Fibroblast of skin of abdomen (primary cell): ENCODE results near the gene DCK.
"Not testable (repeated sequence)": the region's sequence is repeated elsewhere in the genome, so short reads cannot be mapped to it uniquely, and the experiment has no call there.

ENCODE experiments used
- DNase-seq: peaks from one replicate; pipeline ENCODE4 v3.0.0-alpha.2; 2013

DCK gene

DNA sequence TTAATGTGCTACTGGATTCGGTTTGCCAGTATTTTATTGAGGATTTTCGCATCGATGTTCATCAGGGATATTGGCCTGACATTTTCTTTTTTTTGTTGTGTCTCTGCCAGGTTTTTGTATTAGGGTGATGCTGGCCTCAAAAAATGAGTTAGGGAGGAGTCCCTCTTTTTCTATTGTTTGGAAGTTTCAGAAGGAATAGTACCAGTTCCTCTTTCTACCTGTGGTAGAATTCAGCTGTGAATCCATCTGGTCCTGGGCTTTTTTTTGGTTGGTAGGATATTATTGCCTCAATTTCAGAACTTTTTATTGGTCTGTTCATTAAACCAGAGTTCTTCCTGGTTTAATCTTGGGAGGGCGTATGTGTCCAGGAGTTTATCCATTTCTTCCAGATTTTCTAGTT is 7.9 kb downstream of the DCK start:
- not testable (repeated sequence) for DNase-seq

DNA sequence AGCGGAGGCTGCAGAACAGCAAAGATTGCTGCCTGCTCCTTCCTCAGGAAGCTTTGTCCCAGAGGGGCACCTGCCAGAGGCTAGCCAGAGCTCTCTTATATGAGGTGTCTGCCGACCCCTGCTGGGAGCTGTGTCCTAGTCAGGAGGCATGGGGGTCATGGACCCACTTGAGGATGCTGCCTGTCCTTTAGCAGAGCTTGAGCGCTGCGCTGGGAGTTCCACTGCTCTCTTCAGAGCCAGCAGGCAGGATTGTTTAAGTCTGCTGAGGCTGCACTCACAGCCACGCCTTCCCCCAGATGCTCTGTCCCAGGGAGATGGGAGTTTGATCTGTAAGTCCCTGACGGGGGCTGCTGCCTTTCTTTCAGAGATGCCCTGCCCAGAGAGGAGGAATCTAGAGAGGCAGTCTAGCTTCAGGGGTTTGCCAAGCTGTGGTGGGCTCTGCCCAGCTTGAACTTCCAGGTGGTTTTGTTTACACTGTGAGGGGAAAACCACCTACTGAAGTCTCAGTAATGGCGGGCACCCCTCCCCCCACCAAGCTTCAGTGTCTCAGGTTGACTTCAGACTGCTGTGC is 10.9 kb downstream of the DCK start:
- DNase-seq, result no peak

DNA sequence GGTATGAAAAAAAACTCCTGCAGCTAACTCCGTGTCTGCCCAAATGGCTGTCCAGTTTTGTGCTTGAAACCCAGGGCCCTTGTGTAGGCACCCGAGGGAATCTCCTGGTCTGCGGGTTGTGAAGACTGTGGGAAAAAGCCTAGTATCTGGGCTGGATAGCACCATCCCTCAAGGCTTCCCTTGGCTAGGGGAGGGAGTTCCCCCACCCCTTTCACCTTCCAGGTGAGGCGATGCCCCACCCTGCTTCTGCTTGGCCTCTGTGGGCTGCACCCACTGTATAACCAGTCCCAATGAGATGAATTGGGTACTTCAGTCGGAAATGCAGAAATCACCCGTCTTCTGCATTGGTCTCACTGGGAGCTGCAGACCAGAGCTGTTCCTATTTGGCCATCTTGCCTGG is 11.6 kb downstream of the DCK start:
- not testable (repeated sequence) for DNase-seq

DNA sequence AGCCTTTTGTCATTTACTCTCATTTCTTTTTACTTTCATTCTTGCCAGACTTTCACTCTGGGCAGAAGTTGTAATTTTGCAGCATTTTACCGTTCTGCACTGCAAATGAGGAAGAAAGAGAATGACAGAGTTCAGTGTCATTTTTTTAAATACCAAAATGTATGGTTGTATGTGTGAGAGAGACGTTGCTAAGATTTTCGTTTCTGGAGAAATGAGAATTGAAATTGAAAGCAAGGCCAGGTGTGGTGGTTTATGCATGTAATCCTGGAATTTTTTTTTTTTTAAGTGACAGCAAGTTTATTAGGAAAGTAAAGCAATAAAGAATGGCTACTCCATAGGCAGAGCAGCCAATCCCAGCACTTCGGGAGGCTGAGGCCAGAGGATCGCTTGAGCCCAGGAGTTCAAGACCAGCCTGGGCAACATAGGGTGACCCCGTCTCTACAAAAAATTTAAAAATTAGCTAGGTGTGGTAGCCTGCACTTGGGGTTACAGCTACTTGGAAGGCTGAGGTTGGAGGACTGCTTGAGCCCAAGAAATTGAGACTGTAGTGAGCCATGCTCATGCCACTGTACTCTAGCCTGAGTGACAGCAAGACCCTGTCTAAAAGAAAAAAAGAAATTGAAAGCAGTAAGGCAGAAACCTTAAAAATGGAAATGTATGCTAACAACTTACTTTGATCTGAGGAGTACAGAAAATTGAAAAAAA is 12.9 kb downstream of the DCK start:
- no peak for DNase-seq

DNA sequence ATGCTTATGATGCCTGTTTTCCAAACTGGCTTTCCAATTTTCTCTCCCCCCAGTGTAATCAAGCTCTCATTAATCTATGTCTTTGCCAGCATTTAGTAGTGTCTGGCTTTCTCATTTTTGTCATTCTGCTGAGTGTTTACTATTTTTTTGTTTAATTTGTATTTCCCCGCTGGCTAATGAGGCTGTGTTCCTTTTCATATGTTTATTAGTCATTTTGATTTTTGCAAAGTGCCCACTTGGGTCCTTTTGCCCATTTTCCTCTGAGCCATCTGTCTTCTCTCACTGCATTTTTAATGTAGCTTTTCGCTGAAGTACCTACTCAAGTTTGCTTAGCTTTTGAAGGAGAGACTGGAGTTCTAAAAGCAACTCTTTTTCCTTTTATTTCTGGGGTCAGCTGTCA is 14.7 kb downstream of the DCK start:
- DNase-seq, result no peak

DNA sequence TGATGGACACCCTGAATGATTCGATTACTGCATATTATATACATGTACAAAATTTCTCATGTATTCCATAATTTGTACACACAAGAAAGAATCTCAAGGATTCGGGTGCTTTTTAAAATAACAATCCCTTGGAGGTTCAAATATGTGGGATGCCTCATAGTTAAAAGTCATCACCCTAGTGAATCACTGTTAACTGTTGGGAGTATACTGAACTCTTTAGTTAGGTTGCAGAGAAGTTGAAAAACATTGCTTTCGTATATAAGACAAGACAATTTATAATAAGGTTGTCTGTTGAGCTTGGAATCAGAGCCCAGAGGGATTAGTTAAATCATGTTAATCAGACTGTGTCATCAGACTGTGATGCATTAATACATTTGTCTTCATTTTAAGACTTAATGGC is 15.6 kb downstream of the DCK start:
- DNase-seq, result peak; percentile 68

DNA sequence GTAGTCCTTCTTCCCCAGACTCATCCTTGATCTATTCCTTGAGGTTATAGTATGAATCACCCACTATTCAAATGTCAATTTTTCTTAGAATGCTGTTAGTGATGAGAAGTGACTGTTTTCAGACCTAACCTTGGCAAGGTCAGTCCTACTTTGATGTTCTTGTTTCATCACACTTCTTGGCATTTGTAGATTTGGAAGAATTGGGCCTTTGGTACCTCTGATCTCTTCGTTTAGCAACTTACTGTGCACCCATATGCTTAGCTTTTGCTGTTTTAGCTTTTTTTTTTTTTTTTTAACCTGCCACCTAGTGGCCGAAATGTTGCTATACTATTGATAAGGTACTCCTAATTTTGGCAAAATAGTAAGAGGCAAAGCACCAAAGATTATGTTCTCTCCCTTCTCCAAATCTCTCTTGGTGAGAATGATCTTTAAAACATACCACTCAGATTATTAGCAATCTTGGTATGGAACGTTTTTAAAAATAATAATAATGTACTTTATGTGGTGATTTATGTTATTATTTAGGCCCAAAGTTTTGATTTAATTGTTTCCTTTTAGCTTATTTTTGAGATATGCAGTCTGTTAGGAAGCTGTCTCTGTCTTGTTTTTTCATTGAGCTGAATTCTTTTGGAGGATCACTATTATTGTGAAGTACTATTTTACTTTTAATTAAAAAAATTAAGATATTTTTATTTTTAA is 16.6 kb downstream of the DCK start:
- peak; percentile 55 for DNase-seq

DNA sequence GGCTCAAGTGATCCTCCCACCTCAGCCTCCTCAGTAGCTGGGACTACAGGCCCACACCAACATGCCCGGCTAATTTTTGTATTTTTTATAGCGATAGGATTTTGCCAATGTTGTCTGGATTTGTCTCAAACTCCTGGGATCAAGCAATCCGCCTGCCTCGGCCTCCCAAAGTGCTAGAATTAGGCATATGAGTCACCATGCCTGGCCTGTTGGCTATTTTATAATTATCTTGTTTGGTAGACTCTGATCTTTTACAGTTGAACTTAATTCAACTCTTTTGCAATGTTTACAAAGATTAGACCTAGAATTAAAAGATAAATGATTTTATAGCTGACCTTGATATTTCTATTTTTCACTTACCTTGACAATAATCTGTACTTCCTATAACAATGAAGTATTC is 18.0 kb downstream of the DCK start:
- DNase-seq, result no peak

DNA sequence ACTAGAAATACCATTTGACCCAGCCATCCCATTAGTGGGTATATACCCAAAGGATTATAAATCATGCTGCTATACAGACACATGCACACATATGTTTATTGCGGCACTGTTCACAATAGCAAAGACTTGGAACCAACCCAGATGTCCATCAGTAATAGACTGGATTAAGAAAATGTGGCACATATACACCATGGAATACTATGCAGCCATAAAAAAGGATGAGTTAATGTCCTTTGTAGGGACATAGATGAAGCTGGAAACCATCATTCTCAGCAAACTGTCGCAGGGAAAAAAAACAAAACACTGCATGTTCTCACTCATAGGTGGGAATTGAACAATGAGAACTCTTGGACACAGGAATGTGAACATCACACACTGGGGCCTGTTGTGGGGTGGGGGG is 23.9 kb downstream of the DCK start:
- DNase-seq, result not testable (repeated sequence)

DNA sequence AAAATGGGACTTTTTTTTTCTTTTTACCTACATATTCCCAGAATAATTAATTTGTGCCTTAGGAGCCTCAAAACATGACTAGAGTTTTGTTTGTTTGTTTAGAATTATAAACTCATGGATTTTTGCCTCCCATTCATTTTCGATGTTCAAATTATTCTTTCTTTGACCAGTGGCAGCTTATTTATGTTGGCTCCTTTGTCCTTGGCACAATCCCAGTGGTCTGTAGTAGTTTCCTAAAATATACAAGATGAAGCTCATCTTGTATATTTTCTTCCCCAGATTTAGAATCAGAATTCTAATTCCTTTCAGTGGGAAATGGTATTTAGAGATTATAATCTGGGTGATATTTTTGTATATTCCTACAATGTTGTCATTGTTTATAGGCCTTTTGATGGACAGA is 27.2 kb downstream of the DCK start:
- no peak for DNase-seq

DNA sequence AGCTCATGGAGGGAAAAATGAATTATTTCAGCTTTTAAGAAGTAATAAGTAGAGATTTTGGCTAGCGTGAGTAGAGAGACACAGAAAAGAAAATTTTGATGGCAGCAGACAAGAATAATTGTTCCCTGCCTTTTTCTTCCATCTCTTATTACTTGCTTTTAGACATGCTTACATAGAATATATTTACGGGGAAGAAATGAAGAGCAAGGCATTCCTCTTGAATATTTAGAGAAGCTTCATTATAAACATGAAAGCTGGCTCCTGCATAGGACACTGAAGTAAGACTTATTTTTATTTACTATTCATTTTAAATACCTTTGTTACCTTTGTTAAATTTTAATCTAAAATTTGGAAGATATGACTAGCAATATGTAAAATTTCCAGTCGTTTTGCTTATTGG is 32.2 kb downstream of the DCK start:
- DNase-seq, result no peak

DNA sequence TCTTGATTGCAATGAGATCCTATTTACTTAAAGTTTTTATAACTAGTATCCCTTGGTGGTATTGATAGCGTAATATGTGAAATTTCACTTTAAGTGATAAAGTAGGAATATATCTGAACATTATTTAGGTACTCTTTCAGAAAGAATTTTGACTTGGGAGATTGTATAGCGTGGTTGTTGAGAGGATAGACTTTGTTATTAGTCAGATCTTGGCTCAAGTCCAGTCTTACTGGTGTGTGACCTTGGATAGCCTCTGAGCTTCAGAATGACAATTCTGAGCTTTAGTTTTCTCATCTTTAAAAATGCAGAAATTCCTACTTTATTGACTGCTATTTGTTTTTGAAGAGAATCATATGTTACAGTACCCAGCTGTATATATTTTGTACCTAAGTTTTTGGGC is 32.6 kb downstream of the DCK start:
- DNase-seq, result peak; percentile 84

DNA sequence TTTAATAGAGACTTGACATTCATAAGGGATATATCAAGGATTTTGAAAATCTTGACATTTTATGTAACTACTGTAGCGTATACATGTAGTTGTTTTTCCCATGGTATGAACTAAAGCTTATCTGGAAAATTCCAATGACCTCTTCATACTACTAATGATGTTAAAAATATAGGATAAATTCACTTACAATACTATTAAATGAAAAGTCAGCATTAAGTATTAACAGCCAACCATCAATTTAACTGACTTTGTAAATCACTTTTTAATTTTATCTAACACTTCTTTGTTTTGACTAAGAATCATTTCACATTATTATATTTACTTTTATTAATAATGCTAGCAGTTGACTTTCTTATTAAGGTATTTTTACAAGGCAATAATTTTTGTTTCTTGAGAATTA is 34.2 kb downstream of the DCK start:
- no peak for DNase-seq

DNA sequence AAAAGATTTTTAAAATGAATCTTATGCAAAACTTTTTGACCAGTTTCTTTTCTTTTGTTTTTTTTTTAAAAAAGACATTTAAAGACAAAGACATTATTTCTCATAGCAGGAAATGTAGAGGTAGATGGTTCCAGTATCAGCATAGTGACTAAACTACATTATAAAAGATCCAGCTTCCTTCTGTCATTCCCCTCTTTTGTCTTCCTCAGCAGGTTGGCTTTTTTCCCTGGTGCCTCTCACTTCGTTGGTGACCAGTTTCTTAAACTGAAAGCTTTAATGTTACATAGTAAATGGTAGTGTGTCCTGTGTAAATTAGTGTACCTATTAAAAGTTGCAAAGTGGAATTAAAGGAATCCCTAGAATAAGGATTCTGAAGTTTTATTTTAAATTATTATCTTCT is 36.1 kb downstream of the DCK start:
- DNase-seq, result no peak

DNA sequence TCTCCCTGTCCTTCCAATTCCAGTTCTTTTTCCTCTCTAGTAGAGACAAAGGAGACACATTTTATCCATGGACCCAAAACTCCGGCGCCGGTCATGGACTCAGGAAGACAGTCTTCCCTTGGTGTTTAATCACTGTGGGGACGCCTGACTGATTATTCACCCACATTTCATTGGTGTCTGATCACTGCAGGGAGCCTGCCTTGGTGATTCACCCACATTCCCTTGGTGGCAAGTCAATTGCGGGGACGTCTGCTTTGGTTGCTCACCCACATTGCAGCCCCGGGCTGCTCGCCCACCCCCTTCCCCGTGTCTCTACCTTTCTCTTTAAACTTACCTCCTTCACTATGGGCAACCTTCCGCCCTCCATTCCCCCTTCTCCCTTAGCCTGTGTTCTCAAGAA is 38.7 kb downstream of the DCK start:
- peak; percentile 89 for DNase-seq

DNA sequence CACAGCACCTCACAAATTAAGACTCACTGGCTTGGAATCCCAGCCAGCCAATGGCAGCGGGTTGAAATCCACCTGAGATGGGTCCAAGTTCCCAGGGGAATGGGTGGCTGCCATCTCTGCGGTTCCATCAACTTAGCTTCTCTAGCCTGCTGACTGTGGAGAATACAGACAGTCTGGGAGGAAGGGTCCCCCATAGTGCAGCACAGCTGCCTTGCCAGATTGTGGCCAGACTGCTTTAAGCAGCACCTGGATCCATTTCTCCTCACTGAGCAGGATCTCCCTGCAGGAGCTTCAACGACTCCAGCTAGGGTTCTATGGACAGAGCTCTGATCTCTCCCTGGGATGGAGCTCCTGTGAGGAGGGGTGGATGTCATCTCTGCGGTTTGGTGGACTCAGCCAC is 51.8 kb downstream of the DCK start:
- DNase-seq, result no peak

DNA sequence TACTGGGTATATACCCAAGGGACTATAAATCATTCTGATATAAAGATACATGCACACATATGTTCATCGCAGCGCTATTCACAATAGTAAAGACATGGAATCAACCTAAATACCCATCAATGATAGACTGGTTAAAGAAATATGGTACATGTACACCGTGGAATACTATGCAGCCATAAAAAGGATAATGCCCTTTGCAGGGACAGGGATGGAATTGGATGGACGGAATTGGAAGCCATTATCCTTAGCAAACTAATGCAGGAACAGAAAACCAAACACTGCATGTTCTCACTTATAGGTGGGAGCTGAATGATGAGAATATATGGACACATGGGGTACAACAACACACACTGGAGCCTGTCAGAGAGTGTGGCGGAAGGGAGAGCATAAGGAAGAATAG is 55.9 kb downstream of the DCK start:
- DNase-seq, result no peak

DNA sequence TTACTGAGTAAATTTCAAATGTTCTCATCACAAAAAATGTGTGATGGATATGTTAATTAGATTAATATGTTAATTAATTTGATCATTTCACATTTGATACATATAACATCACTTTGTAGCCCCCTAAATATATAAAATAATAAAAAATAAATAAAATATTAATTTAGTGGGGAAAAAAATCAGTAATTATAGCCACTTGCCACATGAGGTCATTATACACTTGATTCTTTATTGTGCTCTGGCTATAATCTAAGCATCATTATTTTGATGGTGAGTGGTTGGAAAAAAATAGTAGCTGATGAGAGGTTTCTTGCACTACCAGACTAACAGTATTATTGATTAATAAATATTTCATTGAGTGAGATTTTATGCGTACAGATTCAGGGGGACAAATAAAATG is 57.4 kb downstream of the DCK start:
- DNase-seq, result peak; percentile 8

DNA sequence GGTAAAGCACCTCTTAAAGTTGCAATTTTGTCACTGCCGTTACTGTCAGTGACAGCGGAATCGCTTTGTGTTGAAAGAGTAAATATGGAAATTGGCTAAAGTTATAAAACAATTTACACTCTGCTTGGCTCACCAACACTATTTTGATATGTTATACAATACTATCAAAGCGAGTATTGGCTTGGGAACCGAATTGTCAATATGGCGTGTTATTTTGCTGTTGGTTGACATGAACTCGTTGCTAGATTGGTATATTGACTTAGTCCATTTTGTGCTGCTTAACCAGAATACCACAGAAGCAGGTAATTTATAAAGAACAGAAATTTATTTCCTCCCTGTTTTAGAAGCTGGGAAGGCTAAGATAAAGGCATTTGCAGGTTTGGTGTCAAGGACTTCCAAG is 58.6 kb downstream of the DCK start:
- DNase-seq, result no peak

DNA sequence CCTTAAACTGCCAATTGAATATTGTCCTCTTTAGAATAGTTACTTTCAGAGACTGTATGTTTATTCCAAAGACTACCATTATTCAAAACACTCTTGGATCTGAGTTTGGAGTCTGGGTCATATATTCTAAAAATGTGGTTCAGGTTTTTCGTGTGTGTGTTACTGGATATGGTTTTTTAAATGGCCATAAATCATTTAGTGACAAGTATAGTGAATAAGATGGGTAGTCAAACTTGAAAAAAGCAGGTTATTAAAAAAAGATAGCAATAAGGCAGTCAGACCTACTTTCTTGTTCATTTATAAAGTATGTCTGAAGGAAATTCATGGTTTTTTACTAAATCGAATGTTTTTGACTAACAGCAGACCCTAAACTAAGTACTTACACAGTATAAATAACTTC is 59.3 kb downstream of the DCK start:
- DNase-seq, result no peak

DNA sequence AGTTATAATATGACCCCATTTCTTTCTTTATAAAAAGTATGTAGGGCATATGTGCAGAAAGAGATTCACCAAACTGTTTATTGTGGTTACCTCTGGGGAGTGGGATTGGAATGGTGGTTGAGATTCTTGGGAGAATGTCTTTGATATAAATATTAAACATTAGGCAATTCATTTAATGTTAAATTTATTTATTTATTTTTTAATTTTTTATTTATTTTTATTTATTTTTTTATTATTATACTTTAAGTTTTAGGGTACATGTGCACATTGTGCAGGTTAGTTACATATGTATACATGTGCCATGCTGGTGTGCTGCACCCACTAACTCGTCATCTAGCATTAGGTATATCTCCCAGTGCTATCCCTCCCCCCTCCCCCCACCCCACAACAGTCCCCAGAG is 60.2 kb downstream of the DCK start:
- DNase-seq, result not testable (repeated sequence)

DNA sequence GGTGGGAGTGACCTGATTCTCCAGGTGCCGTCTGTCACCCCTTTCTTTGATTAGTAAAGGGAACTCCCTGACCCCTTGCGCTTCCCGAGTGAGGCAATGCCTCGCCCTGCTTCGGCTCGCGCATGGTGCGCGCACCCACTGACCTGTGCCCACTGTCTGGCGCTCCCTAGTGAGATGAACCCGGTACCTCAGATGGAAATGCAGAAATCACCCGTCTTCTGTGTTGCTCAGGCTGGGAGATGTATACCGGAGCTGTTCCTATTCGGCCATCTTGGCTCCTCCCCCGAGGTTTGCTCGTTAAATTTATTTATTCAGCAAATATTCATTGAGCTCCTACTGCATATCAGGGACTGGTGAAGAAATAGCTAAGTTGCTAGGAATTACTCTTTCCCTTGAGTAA is 66.1 kb downstream of the DCK start:
- not testable (repeated sequence) for DNase-seq

DNA sequence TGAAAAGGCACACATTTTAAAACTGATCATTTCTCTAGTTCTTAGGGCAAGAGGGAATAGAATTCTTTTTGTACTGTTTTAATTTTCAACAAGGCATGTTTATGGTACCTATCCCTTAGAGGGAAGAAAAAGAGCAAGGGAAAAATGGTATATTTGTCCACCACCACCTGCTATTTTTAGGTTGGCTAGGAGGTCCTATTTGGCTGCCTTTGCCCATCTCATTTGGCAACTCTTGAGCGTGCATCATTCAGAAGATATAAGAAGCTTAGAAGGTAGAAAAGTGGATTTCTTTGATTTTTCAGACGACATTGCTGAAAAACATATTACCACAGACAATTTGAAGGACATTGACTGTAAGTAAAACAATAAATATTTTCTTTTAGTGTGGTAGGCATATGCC is 69.0 kb downstream of the DCK start:
- DNase-seq, result no peak

DNA sequence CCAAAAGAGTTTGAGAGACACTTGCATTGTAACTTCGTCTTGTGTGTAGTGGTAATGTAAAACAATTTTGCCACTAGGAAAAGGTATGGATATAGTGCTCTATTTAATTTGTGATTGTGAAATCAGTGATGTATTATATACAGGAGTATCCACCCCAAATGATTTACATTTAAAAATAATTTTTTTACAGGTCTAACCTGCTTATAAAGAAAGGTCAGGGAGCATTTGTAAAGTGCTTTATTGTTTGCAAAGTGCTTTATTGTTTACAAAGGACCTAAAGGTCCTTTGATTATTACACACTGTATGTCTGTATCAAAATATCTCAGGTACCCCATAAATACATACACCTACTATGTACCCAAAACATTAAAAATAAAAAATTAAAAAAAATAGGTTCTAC is 70.3 kb downstream of the DCK start:
- DNase-seq, result no peak
